ENCODE measurements around the gene CNMD. TPM values are rescaled to one million over a fixed set of nuclear protein-coding genes. Genes with fewer than 3 reads are reported as not detected.

Gene CNMD
- total RNA-seq, 1 donor from 2014 or later: 5.5 TPM

DNA sequence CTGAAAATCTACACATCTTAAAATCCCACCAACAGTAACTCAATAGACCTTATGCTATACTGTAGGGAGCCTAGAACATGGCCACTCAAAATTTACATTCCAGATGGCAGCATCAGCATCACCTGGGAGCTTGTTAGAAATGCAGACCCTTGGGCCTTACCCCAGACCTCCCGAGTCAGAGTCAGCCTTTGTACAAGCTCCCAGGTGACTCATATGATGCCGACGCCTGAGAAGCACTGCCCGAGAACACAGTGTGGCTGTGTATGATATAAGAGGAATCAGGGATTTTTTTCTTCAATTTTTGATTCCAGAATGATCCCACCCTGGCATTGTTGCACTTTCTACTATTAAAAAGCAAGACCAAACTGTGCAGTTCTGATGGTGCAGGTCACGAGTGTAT lies 35.9 kb upstream of the CNMD start:
- H3K9me3 Mint-ChIP-seq: peaks cover 2% of the 10 kb centered on the region
- H3K27ac Mint-ChIP-seq: no peak overlapping the region
- H3F3A ChIP-seq (ENCODE audit: low read depth): peaks cover 8% of the 10 kb centered on the region
- H3K4me2 ChIP-seq: no peak overlapping the region
- H3K27me3 ChIP-seq: no peaks in the 10 kb centered on the region
- no peaks in the 10 kb centered on the region for H3K9me3 ChIP-seq (ENCODE audit: low read depth)
- no peak overlapping the region for H3K4me3 Mint-ChIP-seq
- no peaks in the 10 kb centered on the region for H3K36me3 ChIP-seq
- no peak overlapping the region for H3K27ac ChIP-seq
- no peaks in the 10 kb centered on the region for H3K79me2 ChIP-seq (ENCODE audit: low read depth)
- no peak overlapping the region for H2AFZ ChIP-seq (replicated peaks)
- no peaks in the 10 kb centered on the region for H3K4me1 Mint-ChIP-seq
- H3K36me3 Mint-ChIP-seq: no peaks in the 10 kb centered on the region
- H3K4me3 ChIP-seq: no peak overlapping the region
- H3K27me3 Mint-ChIP-seq (ENCODE audit: insufficient read depth, low read depth): peaks cover 4% of the 10 kb centered on the region
- peaks cover 12% of the 10 kb centered on the region for H3K4me1 ChIP-seq
- TF ChIP-seq EZH2phosphoT487 (IDR thresholded peaks at IDR 0.05): no peak
- TF ChIP-seq, protein P1, sequence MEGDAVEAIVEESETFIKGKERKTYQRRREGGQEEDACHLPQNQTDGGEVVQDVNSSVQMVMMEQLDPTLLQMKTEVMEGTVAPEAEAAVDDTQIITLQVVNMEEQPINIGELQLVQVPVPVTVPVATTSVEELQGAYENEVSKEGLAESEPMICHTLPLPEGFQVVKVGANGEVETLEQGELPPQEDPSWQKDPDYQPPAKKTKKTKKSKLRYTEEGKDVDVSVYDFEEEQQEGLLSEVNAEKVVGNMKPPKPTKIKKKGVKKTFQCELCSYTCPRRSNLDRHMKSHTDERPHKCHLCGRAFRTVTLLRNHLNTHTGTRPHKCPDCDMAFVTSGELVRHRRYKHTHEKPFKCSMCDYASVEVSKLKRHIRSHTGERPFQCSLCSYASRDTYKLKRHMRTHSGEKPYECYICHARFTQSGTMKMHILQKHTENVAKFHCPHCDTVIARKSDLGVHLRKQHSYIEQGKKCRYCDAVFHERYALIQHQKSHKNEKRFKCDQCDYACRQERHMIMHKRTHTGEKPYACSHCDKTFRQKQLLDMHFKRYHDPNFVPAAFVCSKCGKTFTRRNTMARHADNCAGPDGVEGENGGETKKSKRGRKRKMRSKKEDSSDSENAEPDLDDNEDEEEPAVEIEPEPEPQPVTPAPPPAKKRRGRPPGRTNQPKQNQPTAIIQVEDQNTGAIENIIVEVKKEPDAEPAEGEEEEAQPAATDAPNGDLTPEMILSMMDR (IDR thresholded peaks at IDR 0.05): no peak
- no peak for TF ChIP-seq EZH2 (IDR thresholded peaks at IDR 0.05)
- no peak for DNase-seq (ENCODE audit: low spot score)
- H4K20me1 ChIP-seq (ENCODE audit: low read depth): no peaks in the 10 kb centered on the region
- H3K9ac ChIP-seq: no peak overlapping the region

DNA sequence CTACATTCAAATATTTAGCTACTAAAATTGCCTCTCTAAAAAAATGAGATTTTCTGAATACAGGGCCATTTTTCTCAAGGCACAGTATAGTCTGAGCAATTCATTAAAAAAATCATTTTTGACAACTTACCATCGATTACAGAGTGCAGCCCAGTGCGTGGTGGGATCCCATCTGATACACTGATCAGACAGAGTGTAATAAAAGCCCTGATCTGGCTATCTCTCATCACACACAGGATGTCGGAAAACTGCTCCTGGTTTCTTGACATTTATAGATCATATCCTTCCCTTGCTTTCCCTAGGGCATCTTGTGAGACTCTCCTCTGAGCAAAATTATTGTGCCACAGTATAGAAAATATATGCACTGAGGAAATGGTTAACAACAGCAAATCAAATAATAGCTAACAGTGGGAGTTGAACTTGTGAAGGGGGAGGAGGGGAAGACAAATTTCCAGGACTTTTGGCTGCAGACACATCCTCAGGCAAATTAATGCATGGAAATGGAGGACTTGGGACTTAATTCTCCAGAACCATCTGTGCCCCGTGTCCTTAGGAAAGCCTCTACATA lies 28.4 kb upstream of the CNMD start:
- Histone ChIP-seq H3K36me3 (no peaks in the 10 kb centered on the region), H3K4me1 (peaks cover 3% of the 10 kb centered on the region), H3K27ac (no peak overlapping the region), H4K20me1 (ENCODE audit: low read depth) (no peaks in the 10 kb centered on the region), H2AFZ (replicated peaks) (no peak overlapping the region), H3K9me3 (ENCODE audit: low read depth) (no peaks in the 10 kb centered on the region), H3K9ac (no peak overlapping the region), H3K4me2 (no peak overlapping the region), H3K27me3 (no peaks in the 10 kb centered on the region), H3F3A (ENCODE audit: low read depth) (no peaks in the 10 kb centered on the region), H3K79me2 (ENCODE audit: low read depth) (no peaks in the 10 kb centered on the region), H3K4me3 (no peak overlapping the region)
- DNase-seq (ENCODE audit: low spot score): no peak
- H3K27ac Mint-ChIP-seq: no peak overlapping the region
- H3K4me3 Mint-ChIP-seq: no peak overlapping the region
- H3K9me3 Mint-ChIP-seq: peaks cover 2% of the 10 kb centered on the region
- no peaks in the 10 kb centered on the region for H3K4me1 Mint-ChIP-seq
- TF ChIP-seq, protein P1 (IDR thresholded peaks at IDR 0.05): no peak
- TF ChIP-seq EZH2phosphoT487 (IDR thresholded peaks at IDR 0.05): no peak
- TF ChIP-seq EZH2 (IDR thresholded peaks at IDR 0.05): no peak
- no peaks in the 10 kb centered on the region for H3K27me3 Mint-ChIP-seq (ENCODE audit: insufficient read depth, low read depth)
- H3K36me3 Mint-ChIP-seq: no peaks in the 10 kb centered on the region

DNA sequence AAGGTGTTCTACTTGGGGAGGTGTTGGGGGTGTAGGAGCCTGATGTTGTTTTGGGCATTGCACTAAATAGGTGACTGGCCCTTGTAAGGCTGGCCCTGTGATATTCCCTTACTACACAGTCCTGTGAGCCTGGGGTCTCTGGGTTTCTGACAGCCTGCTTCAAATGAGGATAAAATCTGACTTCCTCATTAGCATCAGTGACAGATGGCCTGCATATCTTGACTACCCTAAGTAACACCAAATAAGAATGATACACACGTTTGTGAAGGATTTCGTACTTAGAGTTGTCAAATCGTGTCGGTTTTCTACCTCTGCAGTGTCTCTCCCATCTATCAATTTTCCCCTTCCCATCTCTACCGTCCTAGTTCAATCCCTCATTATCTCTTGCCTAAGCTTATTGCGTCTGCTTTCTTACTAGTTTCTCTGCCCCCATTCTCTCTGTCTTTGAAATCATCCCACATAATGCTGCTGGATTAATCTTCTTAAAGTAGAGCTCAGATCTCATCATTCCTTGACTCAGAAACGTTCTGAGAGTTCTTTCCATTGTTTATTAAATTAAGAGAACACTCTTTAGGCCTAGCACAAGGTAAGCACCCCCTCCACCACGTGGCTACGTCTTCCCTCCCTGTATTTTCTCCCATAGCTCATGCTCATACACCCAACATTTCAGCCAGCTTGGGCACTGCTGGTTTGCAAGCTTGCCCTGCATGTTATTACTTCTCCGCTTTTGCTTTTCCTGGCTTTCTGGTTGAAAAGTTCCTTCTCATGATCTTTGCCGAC lies 26.2 kb upstream of the CNMD start:
- Histone ChIP-seq H3F3A (ENCODE audit: low read depth) (no peaks in the 10 kb centered on the region), H3K36me3 (no peaks in the 10 kb centered on the region), H4K20me1 (ENCODE audit: low read depth) (no peaks in the 10 kb centered on the region), H3K27me3 (no peaks in the 10 kb centered on the region), H3K27ac (no peak overlapping the region), H3K4me3 (no peak overlapping the region), H3K9ac (no peak overlapping the region), H3K9me3 (ENCODE audit: low read depth) (no peaks in the 10 kb centered on the region), H3K4me2 (no peak overlapping the region), H2AFZ (replicated peaks) (no peak overlapping the region), H3K4me1 (peaks cover 3% of the 10 kb centered on the region), H3K79me2 (ENCODE audit: low read depth) (no peaks in the 10 kb centered on the region)
- no peaks in the 10 kb centered on the region for H3K27me3 Mint-ChIP-seq (ENCODE audit: insufficient read depth, low read depth)
- H3K4me3 Mint-ChIP-seq: no peak overlapping the region
- H3K36me3 Mint-ChIP-seq: no peaks in the 10 kb centered on the region
- DNase-seq (ENCODE audit: low spot score): no peak
- no peak for TF ChIP-seq EZH2phosphoT487 (IDR thresholded peaks at IDR 0.05)
- TF ChIP-seq EZH2 (IDR thresholded peaks at IDR 0.05): no peak
- TF ChIP-seq, protein P1 (IDR thresholded peaks at IDR 0.05): no peak
- no peak overlapping the region for H3K27ac Mint-ChIP-seq
- no peaks in the 10 kb centered on the region for H3K9me3 Mint-ChIP-seq
- H3K4me1 Mint-ChIP-seq: no peaks in the 10 kb centered on the region
